GM21786 (cell line): ENCODE data around the gene PNMA6E.
"Not testable (repeated sequence)": the region's sequence is repeated elsewhere in the genome, so short reads cannot be mapped to it uniquely, and the experiment has no call there.

Experiments used
- ATAC-seq: cut with Tn5 transposase; IDR thresholded peaks from one replicate; pipeline ENCODE4 v1.9.1; 2021; ENCODE audit not compliant: unreplicated experiment

The PNMA6E gene

GRCh38 chrX:153409414-153410101 lies 8.4 kb upstream of the PNMA6E start:
- ATAC-seq, result no peak

- no peak for ATAC-seq
These were observed 7.8 kb upstream of the PNMA6E start for GRCh38 chrX:153408871-153409351.

- no peak for ATAC-seq
These were observed 7.1 kb upstream of the PNMA6E start for GRCh38 chrX:153408221-153408721.

GRCh38 chrX:153407736-153408135 lies 6.6 kb upstream of the PNMA6E start:
- no peak for ATAC-seq

GRCh38 chrX:153406903-153407302 lies 5.8 kb upstream of the PNMA6E start:
- no peak for ATAC-seq

GRCh38 chrX:153406011-153406410 lies 4.9 kb upstream of the PNMA6E start:
- no peak for ATAC-seq

GRCh38 chrX:153405426-153405825 lies 4.3 kb upstream of the PNMA6E start:
- ATAC-seq, result no peak

GRCh38 chrX:153404333-153404732 lies 3.2 kb upstream of the PNMA6E start:
- not testable (repeated sequence) for ATAC-seq

- ATAC-seq, result peak; percentile 80
These were observed 711 bp downstream of the PNMA6E start for GRCh38 chrX:153400146-153401132.

GRCh38 chrX:153398275-153398960 lies 2.7 kb downstream of the PNMA6E start:
- no peak for ATAC-seq

GRCh38 chrX:153397256-153397960 lies 3.7 kb downstream of the PNMA6E start:
- no peak for ATAC-seq

- no peak for ATAC-seq
These were observed 4.6 kb downstream of the PNMA6E start for GRCh38 chrX:153396320-153397195.

GRCh38 chrX:153395613-153396319 lies 5.4 kb downstream of the PNMA6E start:
- no peak for ATAC-seq

GRCh38 chrX:153394612-153395011 lies 6.5 kb downstream of the PNMA6E start:
- no peak for ATAC-seq

GRCh38 chrX:153392642-153393321 lies 8.4 kb downstream of the PNMA6E start:
- ATAC-seq, result no peak

- ATAC-seq, result not testable (repeated sequence)
These were observed 11.7 kb downstream of the PNMA6E start for GRCh38 chrX:153389460-153389768.

- no peak for ATAC-seq
These were observed 12.3 kb downstream of the PNMA6E start for GRCh38 chrX:153388722-153389459.
